Effector CD8-positive, alpha-beta T cell (primary cell): ENCODE data around the gene PPA2.
"Not testable (repeated sequence)": the region's sequence is repeated elsewhere in the genome, so short reads cannot be mapped to it uniquely, and the experiment has no call there.

Source experiments
- DNase-seq: peaks from one replicate; lab custom pipeline; 2025; lab: John Stamatoyannopoulos, UW

The PPA2 gene

GRCh38 chr4:105458541-105458940, 15.3 kb downstream of the PPA2 start:
- DNase-seq = not testable (repeated sequence)

- no peak for DNase-seq
These were observed 15.9 kb downstream of the PPA2 start for GRCh38 chr4:105458001-105458400.

- DNase-seq = no peak
These were observed 17.9 kb downstream of the PPA2 start for GRCh38 chr4:105455998-105456397.

- DNase-seq = no peak
These were observed 18.7 kb downstream of the PPA2 start for GRCh38 chr4:105455182-105455581.

GRCh38 chr4:105453550-105454205, 20.2 kb downstream of the PPA2 start:
- DNase-seq = no peak

DNA sequence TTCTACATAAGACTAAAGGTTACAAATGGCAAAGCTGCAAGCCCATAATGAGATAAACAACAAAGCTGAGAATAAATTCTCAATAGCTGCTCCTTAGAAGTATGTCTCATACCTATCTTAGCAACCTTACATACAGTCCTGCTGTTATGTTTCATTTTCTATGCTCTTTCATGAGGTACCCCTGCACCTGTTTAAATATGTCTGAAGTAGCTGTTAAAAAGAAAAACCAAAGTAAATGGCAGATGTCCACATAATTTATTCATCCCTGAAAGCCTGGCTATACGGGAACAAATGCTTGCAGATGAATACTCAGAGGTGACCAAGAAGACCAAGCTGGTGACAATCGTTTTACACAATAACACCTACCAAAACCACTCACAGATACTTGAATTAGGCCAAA, 22.5 kb downstream of the PPA2 start:
- DNase-seq = no peak

GRCh38 chr4:105440890-105441289, 33.0 kb downstream of the PPA2 start:
- no peak for DNase-seq

DNA sequence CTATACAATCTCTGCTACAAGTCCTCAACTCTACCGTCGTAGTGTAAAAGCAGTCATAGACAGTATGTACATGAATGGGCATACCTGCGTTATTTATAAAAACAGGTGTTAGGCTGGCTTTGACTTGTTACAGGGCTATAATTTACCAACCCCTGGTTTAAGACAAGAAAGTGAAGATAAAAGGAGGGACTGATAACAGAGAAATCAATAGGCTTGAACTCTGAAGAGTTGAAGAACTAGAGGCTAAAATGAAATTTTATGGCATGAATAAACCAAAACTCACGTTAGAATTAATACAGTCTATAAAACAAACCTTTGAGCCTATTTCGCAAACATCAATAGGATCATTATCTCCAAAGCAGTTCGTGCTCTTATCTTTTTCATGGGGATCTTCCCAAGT, 36.2 kb downstream of the PPA2 start:
- DNase-seq = no peak

GRCh38 chr4:105436414-105436813, 37.4 kb downstream of the PPA2 start:
- no peak for DNase-seq

DNA sequence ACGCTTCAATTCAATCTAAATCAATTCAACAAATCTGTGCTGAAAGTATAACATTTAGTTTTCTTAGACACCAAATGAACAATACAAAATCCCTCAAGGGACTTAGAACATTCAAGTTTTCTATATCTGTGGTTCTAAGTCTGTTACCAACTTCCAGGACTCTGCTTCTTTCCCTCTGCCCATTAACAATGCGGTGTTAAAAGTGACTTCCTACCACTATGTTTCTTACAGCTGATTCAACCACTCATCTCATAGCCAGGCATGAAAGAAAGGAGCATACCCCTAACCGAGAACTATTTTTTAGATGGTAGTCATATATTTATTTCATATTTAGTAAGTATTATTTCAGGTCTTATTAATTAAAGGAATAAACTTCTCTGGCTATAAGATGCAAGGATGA, 38.9 kb downstream of the PPA2 start:
- no peak for DNase-seq

DNA sequence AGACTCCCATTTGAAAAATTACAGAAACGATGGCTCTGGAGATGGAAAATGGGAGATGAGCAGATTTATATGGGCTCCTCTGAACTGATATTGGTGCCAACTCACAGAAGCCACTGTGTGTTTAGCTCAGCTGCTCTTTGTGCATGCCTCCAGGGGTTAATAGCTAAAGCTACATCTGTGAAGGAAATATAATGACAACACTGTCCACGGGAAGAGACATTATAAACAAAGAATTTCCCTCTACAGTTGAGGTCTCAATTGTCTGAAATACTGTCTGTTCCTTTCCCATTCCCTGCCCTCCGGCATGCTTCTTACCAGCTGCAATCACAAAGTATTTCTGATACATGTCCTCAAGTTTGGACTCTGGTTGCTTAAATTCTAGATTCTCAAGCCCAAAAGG, 40.4 kb downstream of the PPA2 start:
- no peak for DNase-seq

DNA sequence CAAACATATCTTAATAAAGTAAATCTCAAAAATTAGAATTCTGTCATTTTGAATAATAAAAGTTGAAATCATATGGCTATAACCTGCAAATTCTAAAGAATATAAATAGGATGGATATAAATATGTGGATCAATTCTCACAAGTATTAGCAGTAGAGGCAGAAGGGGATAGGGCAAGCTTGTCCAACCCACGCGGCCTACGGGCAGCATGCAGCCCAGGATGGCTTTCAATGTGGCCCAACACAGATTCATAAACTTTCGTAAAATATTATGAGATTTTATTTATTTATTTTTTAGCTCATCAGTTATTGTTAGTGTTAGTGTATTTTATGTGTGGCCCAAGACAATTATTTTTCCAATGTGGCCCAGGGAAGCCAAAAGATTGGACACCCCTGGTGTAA, 41.4 kb downstream of the PPA2 start:
- DNase-seq = no peak

DNA sequence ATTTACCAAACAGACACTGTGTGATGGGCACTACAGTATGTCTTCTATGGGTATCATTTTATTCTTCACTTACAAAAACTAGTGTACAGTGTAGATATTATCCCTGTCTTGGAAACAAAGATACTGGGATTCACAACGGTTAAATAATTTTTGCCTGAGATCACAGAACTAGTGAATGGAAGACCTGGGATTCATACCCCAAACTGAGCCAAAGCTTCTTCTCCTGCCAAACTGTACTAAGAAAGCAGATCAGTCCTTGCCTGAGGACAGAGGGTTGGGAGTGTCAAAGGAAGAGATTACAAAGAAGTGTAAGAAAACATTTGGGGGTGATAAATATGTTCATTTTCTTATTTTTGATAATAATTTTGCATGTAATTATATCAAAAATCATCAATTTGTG, 43.1 kb downstream of the PPA2 start:
- DNase-seq = no peak

DNA sequence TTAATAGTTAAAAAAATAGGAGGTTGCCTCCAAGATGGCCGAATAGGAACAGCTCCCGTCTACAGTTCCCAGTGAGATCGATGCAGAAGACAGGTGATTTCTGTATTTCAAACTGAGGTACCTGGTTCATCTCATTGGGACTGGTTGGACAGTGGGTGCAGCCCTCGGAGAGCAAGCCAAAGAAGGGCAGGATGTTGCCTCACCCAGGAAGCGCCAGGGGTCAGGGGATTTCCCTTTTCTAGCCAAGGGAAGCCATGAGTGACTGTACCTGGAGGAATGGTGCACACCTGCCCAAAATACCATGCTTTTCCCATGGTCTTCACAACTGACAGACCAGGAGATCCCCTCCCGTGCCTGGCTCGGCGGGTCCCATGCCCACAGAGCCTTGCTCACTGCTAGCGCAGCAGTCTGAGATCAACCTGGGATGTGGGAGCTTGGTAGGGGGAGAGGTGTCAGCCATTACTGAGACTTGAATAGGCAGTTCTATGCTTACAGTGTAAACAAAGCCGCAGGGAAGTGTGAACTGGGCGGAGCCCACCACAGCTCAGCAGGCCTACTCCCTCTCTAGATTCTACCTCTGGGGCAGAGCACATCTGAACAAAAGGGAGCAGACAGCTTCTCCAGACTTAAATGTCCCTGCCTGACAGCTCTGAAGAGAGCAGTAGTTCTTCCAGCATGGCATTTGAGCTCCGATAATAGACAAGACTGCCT, 47.5 kb downstream of the PPA2 start:
- no peak for DNase-seq

GRCh38 chr4:105422207-105422920, 51.5 kb downstream of the PPA2 start:
- DNase-seq = no peak

DNA sequence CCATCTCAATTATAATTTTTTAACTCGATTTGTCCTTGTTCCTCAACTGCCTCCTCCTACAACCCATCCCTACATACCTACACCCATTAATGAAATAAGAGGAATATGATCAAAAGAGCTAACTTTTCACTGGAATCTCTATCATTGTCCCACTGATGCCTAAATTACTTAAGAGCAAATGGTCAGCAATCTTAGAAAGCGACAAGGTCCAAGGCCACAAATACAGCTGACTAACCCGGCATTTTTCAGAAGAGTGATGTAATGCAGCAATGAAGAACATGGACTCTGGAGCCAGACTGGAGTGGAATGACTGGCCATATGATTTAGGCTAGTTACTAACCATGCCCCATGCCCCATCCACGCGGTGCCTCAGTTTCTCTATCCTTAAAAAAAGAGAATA, 56.2 kb downstream of the PPA2 start:
- no peak for DNase-seq

DNA sequence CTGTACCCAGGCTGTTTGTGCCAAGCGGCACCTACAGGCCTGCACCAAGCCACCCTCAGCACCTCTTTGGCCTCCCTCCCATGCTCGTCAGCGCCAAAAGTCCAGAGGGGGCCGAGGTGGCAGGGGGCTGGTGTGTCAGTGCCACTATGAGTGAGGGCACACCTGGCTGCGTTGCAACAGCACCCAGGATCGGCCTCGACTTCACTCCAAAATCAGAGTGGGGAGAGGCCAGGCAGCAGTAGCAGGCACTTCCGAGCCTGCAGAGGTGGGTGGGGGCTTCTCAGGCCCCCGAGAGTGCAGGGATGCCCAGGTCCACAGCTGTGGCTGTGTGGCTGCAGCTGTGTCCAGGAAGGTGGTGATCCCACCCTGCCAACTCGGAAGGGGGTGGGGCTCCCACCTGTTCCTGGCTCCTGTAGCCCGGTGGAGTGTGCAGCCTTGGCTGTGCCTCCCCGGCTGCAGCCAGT, 58.5 kb downstream of the PPA2 start:
- DNase-seq = no peak

DNA sequence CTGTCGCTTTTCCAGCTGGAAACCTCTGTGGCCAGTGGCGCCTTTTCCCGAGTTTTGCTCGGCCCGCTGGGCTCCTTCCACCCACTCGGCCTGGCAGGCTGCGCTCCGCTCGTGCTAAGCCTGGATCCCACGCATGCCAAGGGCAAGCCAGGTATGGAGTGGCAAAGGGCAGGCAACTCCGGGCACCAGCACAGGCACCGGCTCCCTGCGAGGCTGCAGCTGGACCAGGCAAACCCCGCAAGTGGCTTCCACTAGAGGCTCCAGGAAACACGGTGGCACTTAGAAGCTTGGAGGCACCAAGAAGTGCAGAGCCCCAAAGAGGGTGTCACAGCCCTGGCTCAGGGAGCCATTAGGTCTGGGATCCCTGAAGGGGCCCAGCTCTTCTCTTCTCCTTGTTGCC, 59.5 kb downstream of the PPA2 start:
- no peak for DNase-seq

- not testable (repeated sequence) for DNase-seq
These were observed 64.7 kb downstream of the PPA2 start for GRCh38 chr4:105409135-105409534.

- DNase-seq = no peak
These were observed 72.8 kb downstream of the PPA2 start for GRCh38 chr4:105400901-105401677.

GRCh38 chr4:105399532-105400161, 74.2 kb downstream of the PPA2 start:
- DNase-seq = no peak

DNA sequence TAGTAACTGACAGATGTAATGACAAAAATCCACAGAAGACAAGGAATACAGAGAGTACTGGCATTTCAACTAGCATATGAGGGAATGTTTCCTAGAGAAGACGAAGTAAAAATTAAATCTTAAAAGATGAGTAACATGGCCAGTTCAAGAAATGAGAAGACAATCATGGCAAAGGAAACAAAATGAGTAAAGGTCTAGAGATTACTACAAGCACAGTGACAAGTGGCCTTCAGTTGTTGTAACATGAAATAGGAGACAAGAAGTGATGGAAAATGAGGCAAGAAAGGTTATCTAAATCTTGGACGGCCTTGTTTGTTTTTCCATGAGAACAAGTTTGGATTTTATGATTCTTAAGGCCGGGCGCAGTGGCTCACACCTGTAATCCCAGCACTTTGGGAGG, 81.0 kb downstream of the PPA2 start:
- DNase-seq = no peak
